HepG2 (cell line): ENCODE data around the gene LRBA. TPM values are rescaled to one million over a fixed set of nuclear protein-coding genes. Genes with fewer than 3 reads are reported as not detected.

Experiments
- ATAC-seq: fragments of 200-7000 bp; cut with Tn5 transposase; 3 replicates; pipeline ENCODE4 v1.9.1; 2020; ENCODE audit warnings: mild to moderate bottlenecking, moderate library complexity
- BruUV-seq: library from RNA; stranded (reverse); fragments of 400-500 nt; replicated peaks from 2 replicates; lab custom pipeline; 2021; lab: Mats Ljungman, UMichigan
- CTCF ChIA-PET: fragments of 300-600 bp; formaldehyde crosslinking; extraction: SDS; loops from one replicate; lab custom pipeline; 2021; ENCODE audit warnings: low total read pairs, inconsistent platforms, low intra/inter-chr PET ratio; lab: Yijun Ruan, JAX
- POLR2A ChIA-PET: fragments of 350-600 bp; sonication (Branson Sonifier 250); formaldehyde crosslinking; loops from one replicate; lab custom pipeline; 2020; ENCODE audit warnings: antibody characterized with exemption, inconsistent platforms; lab: Yijun Ruan, JAX
- DNase-seq: peaks from one replicate; pipeline ENCODE4 v3.0.0-alpha.2; 2015; ENCODE audit warnings: low spot score
- FAIRE-seq: peaks from 3 replicates; lab custom pipeline; 2011; peaks lifted over from hg19 to GRCh38; lab: Jason Lieb, UNC
- H2AFZ ChIP-seq: one replicate; pipeline ENCODE4 v1.6.1; 2011; ENCODE audit warnings: low read length, inconsistent platforms
- H3K27ac ChIP-seq: fragments of 300-600 bp; 3 replicates; pipeline ENCODE4 v1.8.0; 2011; ENCODE audit warnings: mixed run types, mild to moderate bottlenecking, mixed read lengths, low read length, inconsistent platforms; ENCODE audit not compliant: insufficient read depth; ENCODE audit errors: extremely low read length
- H3K27me3 ChIP-seq, 2 experiments: fragments of 200-600 bp in 1 of 2; 2 replicates in 1 of 2; 3 replicates in 1 of 2; pipeline versions ENCODE4 v1.6.0 to v1.8.0; 2011; ENCODE audit warnings: low read length in 2 of 2, mild to moderate bottlenecking in 2 of 2, moderate library complexity in 2 of 2, inconsistent platforms in 1 of 2; ENCODE audit not compliant: insufficient read depth in 2 of 2, control insufficient read depth in 1 of 2
- H3K36me3 ChIP-seq, 2 experiments: fragments of 200-600 bp in 1 of 2; replicated peaks in 1 of 2; 2 replicates in 1 of 2; 3 replicates in 1 of 2; pipeline versions ENCODE4 v1.5.1 to v1.8.0; 2011; ENCODE audit warnings: low read length in 2 of 2, inconsistent platforms in 1 of 2; ENCODE audit not compliant: insufficient read depth in 2 of 2, control insufficient read depth in 1 of 2
- H3K4me1 ChIP-seq: 2 replicates; pipeline ENCODE4 v1.5.1; 2012; ENCODE audit warnings: low read length, inconsistent platforms; ENCODE audit not compliant: insufficient read depth
- H3K4me2 ChIP-seq: 2 replicates; pipeline ENCODE4 v1.6.0; 2011; ENCODE audit warnings: low read depth, low read length, inconsistent platforms
- H3K4me3 ChIP-seq, 3 experiments: fragments of 200-600 bp in 1 of 3; sonication (generic), shearing (Covaris generic) in 1 of 3; replicated peaks in 1 of 3; 2 replicates each; pipeline ENCODE4 v1.5.1; 2011 to 2016; ENCODE audit warnings: low read length in 3 of 3, inconsistent platforms in 2 of 3, low read depth in 2 of 3, mild to moderate bottlenecking in 2 of 3, control low read depth in 1 of 3, mixed read lengths in 1 of 3; ENCODE audit not compliant: insufficient read depth in 1 of 3
- H3K79me2 ChIP-seq: one replicate; pipeline ENCODE4 v1.6.1; 2011; ENCODE audit warnings: low read length, inconsistent platforms; ENCODE audit not compliant: insufficient read depth
- H3K9ac ChIP-seq: 2 replicates; pipeline ENCODE4 v1.6.0; 2011; ENCODE audit warnings: mild to moderate bottlenecking, low read depth, low read length, inconsistent platforms; ENCODE audit not compliant: insufficient read depth
- H3K9me3 ChIP-seq: 2 replicates; pipeline ENCODE4 v1.5.1; 2012; ENCODE audit warnings: mild to moderate bottlenecking, low read length
- H4K20me1 ChIP-seq: 2 replicates; pipeline ENCODE4 v1.6.0; 2011; ENCODE audit warnings: inconsistent platforms, mild to moderate bottlenecking, low read length, moderate library complexity; ENCODE audit not compliant: insufficient read depth
- FOXK1 ChIP-seq: sonication (generic); formaldehyde crosslinking; IDR thresholded peaks from 2 replicates; pipeline ENCODE4 v1.4.0; 2020; ENCODE audit warnings: low read depth, missing genetic modification reagents, borderline replicate concordance
- PAF1 ChIP-seq: IDR thresholded peaks from 2 replicates; pipeline ENCODE4 v1.6.1; 2016; ENCODE audit warnings: missing genetic modification reagents, missing compliant biosample characterization
- PCBP2 ChIP-seq: fragments of 200-400 bp; formaldehyde crosslinking; optimal IDR thresholded peaks from 2 replicates; pipeline ENCODE3; 2018; ENCODE audit warnings: low read length, low read depth; ENCODE audit not compliant: poor library complexity, severe bottlenecking
- RXRB ChIP-seq: IDR thresholded peaks from 2 replicates; pipeline ENCODE4 v1.6.1; 2016; ENCODE audit warnings: borderline replicate concordance, missing genetic modification reagents, missing compliant biosample characterization
- ZMYM3 ChIP-seq: sonication (generic); formaldehyde crosslinking; IDR thresholded peaks from 2 replicates; pipeline ENCODE4 v1.5.1; 2020; ENCODE audit warnings: mild to moderate bottlenecking, missing genetic modification reagents
- ZNF205 ChIP-seq: IDR thresholded peaks from 2 replicates; pipeline ENCODE4 v1.6.1; 2018; ENCODE audit warnings: missing biosample characterization, missing genetic modification reagents
- ZNF556 ChIP-seq: sonication (generic); formaldehyde crosslinking; IDR thresholded peaks from 2 replicates; pipeline ENCODE4 v1.4.0; 2020; ENCODE audit warnings: mild to moderate bottlenecking, missing genetic modification reagents, borderline replicate concordance
- WGBS: methylation state at CpG from one replicate; pipeline ENCODE4 v1.1.6; 2017; ENCODE audit warnings: low lambda C conversion rate; 5-methylcytosine and 5-hydroxymethylcytosine counted together
- in situ Hi-C: cut with HindIII; loops from 2 replicates; pipeline ENCODE4 v1.10.0; 2017; ENCODE audit warnings: low pct_unique_long_range_greater_than_20kb; ENCODE audit not compliant: extremely low pct_ligation_motif_present
- intact Hi-C: fragments of 100-400 bp; cut with micrococcal nuclease; formaldehyde crosslinking; loops from one replicate; pipeline ENCODE4 v1.10.0; 2022; ENCODE audit not compliant: unreplicated experiment
- polyA plus RNA-seq, 8 experiments: library from polyadenylated mRNA; depleted of rRNA in 3 of 8; stranded (reverse) in 7 of 8; unstranded in 1 of 8; fragments of >200 nt; fragmentation: Illumina TruSeq in 4 of 8; extraction: Trizol in 4 of 8; gene quantifications; 2 replicates each; pipeline versions ENCODE4 v1.2.1 to v1.2.3, GENCODE V29; 2011 to 2016; ENCODE audit warnings: low read depth in 4 of 8, missing spikeins in 1 of 8, mixed read lengths in 1 of 8; ENCODE audit not compliant: insufficient read depth in 1 of 8
- total RNA-seq, 5 experiments: library from RNA; depleted of rRNA; stranded (reverse); fragments of >200 nt; fragmentation: Illumina TruSeq; extraction: Trizol; gene quantifications; 2 replicates each; pipeline ENCODE4 v1.2.3, GENCODE V29; 2016; ENCODE audit warnings: low read depth in 1 of 5
- TF ChIP-seq, protein P1 (sequence below): sonication (generic); formaldehyde crosslinking; IDR thresholded peaks from 2 replicates; pipeline ENCODE4 v1.5.0; 2020; ENCODE audit warnings: mild to moderate bottlenecking, low read depth, missing genetic modification reagents, borderline replicate concordance
- TF ChIP-seq, protein P2 (sequence below): sonication (generic); formaldehyde crosslinking; IDR thresholded peaks from 2 replicates; pipeline ENCODE4 v1.4.0; 2020; ENCODE audit warnings: missing genetic modification reagents, borderline replicate concordance

The LRBA gene
- total and polyA plus RNA-seq, 2 of the 13 experiments (the other 11 are each of a cell fraction or from before 2014, with no cell fraction given), result 21.0 to 37.2 TPM

- TF ChIP-seq ZNF556 (no peak), PCBP2 (no peak), ZMYM3 (CRISPR knock-in tag) (no peak), ZNF205 (CRISPR knock-in tag) (no peak), RXRB (no peak), FOXK1 (CRISPR knock-in tag) (no peak)
- TF ChIP-seq, protein P1, sequence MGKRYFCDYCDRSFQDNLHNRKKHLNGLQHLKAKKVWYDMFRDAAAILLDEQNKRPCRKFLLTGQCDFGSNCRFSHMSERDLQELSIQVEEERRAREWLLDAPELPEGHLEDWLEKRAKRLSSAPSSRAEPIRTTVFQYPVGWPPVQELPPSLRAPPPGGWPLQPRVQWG (CRISPR knock-in tag), result no peak
These were observed 440.4 kb downstream of the LRBA start (continued) for GRCh38 chr4:150574678-150575077.

DNA sequence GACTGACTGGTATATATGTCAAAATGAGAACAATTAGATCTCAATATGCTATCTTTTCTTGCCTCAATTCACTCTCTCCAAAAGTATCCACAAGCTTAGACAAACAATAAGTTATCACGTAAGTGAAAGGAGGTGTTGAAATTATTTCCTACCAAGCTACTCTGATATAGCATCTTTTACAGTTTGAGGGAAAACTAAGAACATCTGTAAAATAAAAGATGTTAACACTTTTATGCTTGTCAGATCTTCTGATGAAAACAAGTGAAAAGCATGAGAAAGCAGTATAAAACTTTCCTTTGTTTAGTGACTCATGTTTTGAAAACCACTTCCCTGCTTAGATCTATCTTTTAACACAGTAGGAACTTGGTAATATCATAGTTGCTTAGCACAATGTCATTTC, 441.6 kb downstream of the LRBA start:
- in situ Hi-C loops, result no loop called here
- ChIA-PET POLR2A (no interaction called here), CTCF (no interaction called here)
- 100% methylated on average over 1 of the region's 1 CpG for WGBS
- Histone ChIP-seq H3K4me3 (no peak overlapping the region), H2AFZ (no peak overlapping the region), H3K9ac (no peak overlapping the region), H3K4me1 (no peaks in the 10 kb centered on the region), H4K20me1 (no peaks in the 10 kb centered on the region), H3K9me3 (no peaks in the 10 kb centered on the region), H3K27me3 (no peaks in the 10 kb centered on the region), H3K27ac (no peak overlapping the region), H3K36me3 (no peaks in the 10 kb centered on the region), H3K4me2 (no peak overlapping the region), H3K79me2 (no peaks in the 10 kb centered on the region)
- intact Hi-C loops, result no loop called here
- TF ChIP-seq, protein P2, sequence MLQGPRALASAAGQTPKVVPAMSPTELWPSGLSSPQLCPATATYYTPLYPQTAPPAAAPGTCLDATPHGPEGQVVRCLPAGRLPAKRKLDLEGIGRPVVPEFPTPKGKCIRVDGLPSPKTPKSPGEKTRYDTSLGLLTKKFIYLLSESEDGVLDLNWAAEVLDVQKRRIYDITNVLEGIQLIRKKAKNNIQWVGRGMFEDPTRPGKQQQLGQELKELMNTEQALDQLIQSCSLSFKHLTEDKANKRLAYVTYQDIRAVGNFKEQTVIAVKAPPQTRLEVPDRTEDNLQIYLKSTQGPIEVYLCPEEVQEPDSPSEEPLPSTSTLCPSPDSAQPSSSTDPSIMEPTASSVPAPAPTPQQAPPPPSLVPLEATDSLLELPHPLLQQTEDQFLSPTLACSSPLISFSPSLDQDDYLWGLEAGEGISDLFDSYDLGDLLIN (CRISPR knock-in tag), result no peak
- TF ChIP-seq PAF1 (CRISPR knock-in tag), result no peak
- BruUV-seq, result no TSS peak
- no peak for FAIRE-seq
- DNase-seq, result no peak
- ATAC-seq, result no peak
